Measurements from ENCODE around the gene HDAC9. TPM values are rescaled to one million over a fixed set of nuclear protein-coding genes. Genes with fewer than 3 reads are reported as not detected.
"Not testable (repeated sequence)": the region's sequence is repeated elsewhere in the genome, so short reads cannot be mapped to it uniquely, and the experiment has no call there.

The HDAC9 gene
- polyA plus RNA-seq, 3 donors, result 41.7 to 51.2 (median 44.2) TPM

DNA sequence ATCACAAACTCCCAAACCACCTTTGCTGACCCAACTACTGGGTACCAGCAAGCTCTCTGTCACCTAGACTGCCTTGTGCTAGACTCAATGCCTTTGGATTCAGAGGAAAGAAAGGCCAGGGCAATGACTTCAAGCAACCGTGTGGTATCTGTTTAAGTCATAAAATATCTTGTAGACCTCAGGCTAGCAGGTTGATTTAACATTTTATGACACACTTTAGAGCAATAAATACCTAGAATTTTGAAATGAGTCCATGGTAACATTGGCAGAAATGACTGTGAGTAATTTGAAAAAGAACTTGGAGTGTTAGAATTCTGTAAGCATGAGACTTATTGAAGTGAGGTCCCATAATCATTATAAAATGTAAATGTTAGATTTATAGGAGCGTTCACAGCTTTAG, 534.7 kb downstream of the HDAC9 start:
- Histone ChIP-seq H3K4me2 (replicated peaks; ENCODE audit: extremely low read depth, low read length, poor library complexity, severe bottlenecking) (no peak overlapping the region), H3K4me1 (ENCODE audit: control insufficient read depth in 1 of 2, insufficient read depth in 2 of 2, low read length in 2 of 2) (no peaks in the 10 kb centered on the region), H4K20me1 (ENCODE audit: insufficient read depth, low read length) (no peaks in the 10 kb centered on the region), H2AFZ (ENCODE audit: insufficient read depth, low read depth, low read length, poor library complexity, severe bottlenecking) (no peak overlapping the region), H3K36me3 (replicated peaks in 1 of 2; ENCODE audit: control insufficient read depth in 1 of 2, insufficient read depth in 2 of 2, low read length in 2 of 2) (no peaks in the 10 kb centered on the region), H3K9me3 (replicated peaks in 1 of 2; ENCODE audit: control insufficient read depth in 1 of 2, insufficient read depth in 1 of 2, low read length in 2 of 2) (peaks cover 0 to 3% of the 10 kb centered on the region in 2 donors), H3K79me2 (ENCODE audit: insufficient read depth, low read length) (no peaks in the 10 kb centered on the region), H3K27ac (ENCODE audit: low read depth in 1 of 2, low read length in 2 of 2) (no peak overlapping the region), H3K4me3 (replicated peaks in 1 of 3; ENCODE audit: low read depth in 2 of 3, low read length in 3 of 3) (no peak overlapping the region), H3K27me3 (ENCODE audit: control insufficient read depth in 2 of 2, insufficient read depth in 2 of 2, low read length in 2 of 2) (no peaks in the 10 kb centered on the region), H3K9ac (ENCODE audit: insufficient read depth, low read length, poor library complexity, severe bottlenecking) (no peak overlapping the region)
- Mint-ChIP-seq H3K4me1 (no peaks in the 10 kb centered on the region), H3K27ac (no peak overlapping the region), H3K36me3 (no peaks in the 10 kb centered on the region), H3K4me3 (no peak overlapping the region), H3K9me3 (peaks cover 0 to 10% (median 3%) of the 10 kb centered on the region in 7 donors), H3K27me3 (ENCODE audit: low read depth in 3 of 3) (peaks cover 0 to 2% (median 0%) of the 10 kb centered on the region in 3 donors)
- no peak for DNase-seq
- TF ChIP-seq, protein P1, sequence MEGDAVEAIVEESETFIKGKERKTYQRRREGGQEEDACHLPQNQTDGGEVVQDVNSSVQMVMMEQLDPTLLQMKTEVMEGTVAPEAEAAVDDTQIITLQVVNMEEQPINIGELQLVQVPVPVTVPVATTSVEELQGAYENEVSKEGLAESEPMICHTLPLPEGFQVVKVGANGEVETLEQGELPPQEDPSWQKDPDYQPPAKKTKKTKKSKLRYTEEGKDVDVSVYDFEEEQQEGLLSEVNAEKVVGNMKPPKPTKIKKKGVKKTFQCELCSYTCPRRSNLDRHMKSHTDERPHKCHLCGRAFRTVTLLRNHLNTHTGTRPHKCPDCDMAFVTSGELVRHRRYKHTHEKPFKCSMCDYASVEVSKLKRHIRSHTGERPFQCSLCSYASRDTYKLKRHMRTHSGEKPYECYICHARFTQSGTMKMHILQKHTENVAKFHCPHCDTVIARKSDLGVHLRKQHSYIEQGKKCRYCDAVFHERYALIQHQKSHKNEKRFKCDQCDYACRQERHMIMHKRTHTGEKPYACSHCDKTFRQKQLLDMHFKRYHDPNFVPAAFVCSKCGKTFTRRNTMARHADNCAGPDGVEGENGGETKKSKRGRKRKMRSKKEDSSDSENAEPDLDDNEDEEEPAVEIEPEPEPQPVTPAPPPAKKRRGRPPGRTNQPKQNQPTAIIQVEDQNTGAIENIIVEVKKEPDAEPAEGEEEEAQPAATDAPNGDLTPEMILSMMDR (IDR thresholded peaks at IDR 0.05), result no peak
- intact Hi-C loops (cut with micrococcal nuclease), result no loop called here
- no CpG with 5 or more reads among the region's 2 CpGs for WGBS (ENCODE audit: insufficient coverage)

DNA sequence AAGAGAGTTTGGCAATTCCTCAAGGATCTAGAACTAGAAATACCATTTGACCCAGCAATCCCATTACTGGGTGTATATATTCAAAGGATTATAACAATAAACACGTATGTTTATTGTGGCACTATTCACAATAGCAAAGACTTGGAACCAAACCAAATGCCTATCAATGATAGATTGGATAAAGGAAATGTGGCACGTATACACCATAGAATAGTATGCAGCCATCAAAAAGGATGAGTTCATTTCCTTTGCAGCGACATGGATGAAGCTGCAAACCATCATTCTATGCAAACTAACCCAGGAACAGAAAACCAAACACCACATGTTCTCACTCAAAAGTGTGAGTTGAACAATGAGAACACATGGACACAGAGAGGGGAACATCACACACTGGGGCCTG, 537.4 kb downstream of the HDAC9 start:
- H4K20me1 ChIP-seq (ENCODE audit: insufficient read depth, low read length); H3K4me3 Mint-ChIP-seq; H3K27ac ChIP-seq (ENCODE audit: low read depth in 1 of 2, low read length in 2 of 2); H3K36me3 Mint-ChIP-seq; H3K4me3 ChIP-seq (replicated peaks in 1 of 3; ENCODE audit: low read depth in 2 of 3, low read length in 3 of 3); H3K9me3 ChIP-seq (replicated peaks in 1 of 2; ENCODE audit: control insufficient read depth in 1 of 2, insufficient read depth in 1 of 2, low read length in 2 of 2); H3K36me3 ChIP-seq (replicated peaks in 1 of 2; ENCODE audit: control insufficient read depth in 1 of 2, insufficient read depth in 2 of 2, low read length in 2 of 2); H3K4me2 ChIP-seq (replicated peaks; ENCODE audit: extremely low read depth, low read length, poor library complexity, severe bottlenecking); H2AFZ ChIP-seq (ENCODE audit: insufficient read depth, low read depth, low read length, poor library complexity, severe bottlenecking); H3K4me1 Mint-ChIP-seq; H3K27ac Mint-ChIP-seq; H3K79me2 ChIP-seq (ENCODE audit: insufficient read depth, low read length); H3K4me1 ChIP-seq (ENCODE audit: control insufficient read depth in 1 of 2, insufficient read depth in 2 of 2, low read length in 2 of 2); intact Hi-C loops (cut with micrococcal nuclease); H3K27me3 ChIP-seq (ENCODE audit: control insufficient read depth in 2 of 2, insufficient read depth in 2 of 2, low read length in 2 of 2); DNase-seq; H3K9ac ChIP-seq (ENCODE audit: insufficient read depth, low read length, poor library complexity, severe bottlenecking); H3K27me3 Mint-ChIP-seq (ENCODE audit: low read depth in 3 of 3): not testable (repeated sequence)
- peaks cover 3 to 12% (median 8%) of the 10 kb centered on the region in 7 donors for H3K9me3 Mint-ChIP-seq
- WGBS (ENCODE audit: insufficient coverage), result no CpG with 5 or more reads among the region's 3 CpGs
